Activated CD4-positive, alpha-beta T cell treated with anti-CD3 and anti-CD28 coated beads, Interleukin-2, amount 50 U/mL, for 1 hour (primary cell): ENCODE data around the gene MEGF11.
"Not testable (repeated sequence)": the region's sequence is repeated elsewhere in the genome, so short reads cannot be mapped to it uniquely, and the experiment has no call there.

Experiments used
- DNase-seq: peaks from one replicate; pipeline ENCODE4 v3.0.0-alpha.2; 2020

The MEGF11 gene

DNA sequence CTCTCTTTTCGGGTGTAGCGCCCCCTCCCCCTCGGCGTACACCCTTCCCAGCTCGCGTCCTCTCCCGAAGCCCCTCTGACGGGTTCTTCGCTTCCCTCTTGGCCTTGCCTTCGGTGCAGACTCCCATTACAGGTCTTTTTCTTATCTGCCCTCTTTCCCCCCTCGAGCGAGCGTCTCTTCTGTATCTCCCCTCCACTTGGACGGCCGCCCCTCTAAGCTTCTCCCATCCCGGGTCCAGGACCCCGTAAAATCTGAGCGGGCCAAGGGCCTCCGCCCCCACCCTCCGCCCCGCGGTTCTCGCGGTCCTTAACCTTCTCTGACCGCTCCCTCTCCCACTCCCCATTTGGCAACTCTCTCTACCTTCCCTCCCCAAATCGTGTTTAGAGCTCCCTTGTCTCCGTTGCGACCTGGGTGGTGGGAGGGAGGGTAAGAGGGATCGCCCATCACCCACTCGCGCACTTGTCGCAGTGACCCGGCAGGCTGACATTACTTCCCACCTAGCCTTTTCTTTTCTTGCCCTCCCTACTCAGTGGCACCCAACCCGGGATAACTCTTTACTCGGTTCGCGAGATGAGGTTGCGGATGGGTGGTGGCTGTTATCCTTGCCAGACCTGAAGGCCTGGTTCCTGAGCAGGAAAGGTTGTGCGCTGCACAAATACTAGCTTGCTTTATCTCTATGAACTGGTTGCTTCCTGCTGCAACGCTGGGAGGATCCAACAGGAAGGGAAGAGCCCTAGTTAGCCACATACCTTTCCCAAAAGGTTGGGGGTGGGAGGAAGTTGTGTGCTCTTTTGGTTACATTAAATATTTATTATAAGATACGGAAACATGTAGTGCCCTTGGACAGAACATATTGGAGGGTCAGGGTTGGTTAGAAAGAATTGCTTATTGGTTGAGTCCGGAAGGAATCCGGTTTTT lies 383.3 kb downstream of the MEGF11 start:
- DNase-seq, result no peak

DNA sequence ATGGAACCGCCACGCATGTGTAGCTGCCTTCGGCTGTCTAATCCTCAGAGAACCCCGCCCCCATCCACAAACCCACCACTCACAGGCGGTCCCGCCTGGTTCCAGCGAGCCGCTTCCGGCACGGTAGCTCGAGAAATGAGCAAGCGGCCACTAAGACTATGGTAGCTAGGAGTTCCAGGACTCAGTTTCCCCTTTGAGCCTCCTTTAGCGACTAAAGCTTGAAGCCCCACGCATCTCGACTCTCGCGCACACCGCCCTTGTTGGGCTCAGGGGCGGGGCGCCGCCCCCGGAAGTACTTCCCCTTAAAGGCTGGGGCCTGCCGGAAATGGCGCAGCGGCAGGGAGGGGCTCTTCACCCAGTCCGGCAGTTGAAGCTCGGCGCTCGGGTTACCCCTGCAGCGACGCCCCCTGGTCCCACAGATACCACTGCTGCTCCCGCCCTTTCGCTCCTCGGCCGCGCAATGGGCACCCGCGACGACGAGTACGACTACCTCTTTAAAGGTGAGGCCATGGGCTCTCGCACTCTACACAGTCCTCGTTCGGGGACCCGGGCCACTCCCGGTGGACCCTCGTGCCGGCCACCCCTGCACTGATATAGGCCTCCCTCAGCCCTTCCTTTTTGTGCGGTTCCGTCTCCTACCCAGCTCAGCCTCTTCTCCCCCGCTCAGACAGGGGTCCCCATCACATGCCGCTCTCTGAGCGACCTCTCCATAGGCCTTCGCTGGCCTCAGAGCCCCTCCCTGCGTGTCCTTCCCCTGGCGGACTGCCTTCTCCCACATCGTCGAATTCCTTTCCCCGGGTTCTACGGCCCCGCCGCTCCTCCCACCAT lies 384.2 kb downstream of the MEGF11 start, which contains the start of gene RAB11A:
Gene RAB11A, plus strand, starts transcription at position 366 of the 828 bp plus-strand sequence. Its CDS starts 95 bp downstream, at position 461.
- peak; percentile 93 for DNase-seq

DNA sequence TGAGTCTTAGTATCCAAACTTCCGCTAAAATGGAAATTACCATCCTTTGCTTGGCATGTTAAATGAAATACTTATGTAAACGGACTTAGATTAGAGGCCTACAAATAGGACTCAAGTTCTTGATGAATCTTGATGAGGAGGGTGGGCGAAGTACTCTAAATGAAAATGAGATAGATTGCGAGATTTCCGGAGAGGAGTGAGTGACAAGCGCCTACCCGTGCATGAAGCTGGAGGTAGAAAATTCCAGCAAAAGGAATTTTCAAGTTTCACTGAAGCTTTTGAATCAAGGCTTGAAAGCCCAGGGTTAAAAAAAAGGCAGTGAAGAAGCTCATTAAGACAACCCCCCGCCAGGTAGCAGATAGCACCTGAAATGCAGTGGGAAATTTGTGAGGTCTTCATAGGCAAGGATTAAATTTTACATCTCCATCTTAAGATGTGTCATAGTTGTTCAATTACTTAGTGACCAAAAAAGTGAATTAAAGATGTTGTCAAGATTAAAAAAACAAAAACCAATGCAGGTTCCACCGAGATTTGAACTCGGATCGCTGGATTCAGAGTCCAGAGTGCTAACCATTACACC lies 384.9 kb downstream of the MEGF11 start:
- no peak for DNase-seq

DNA sequence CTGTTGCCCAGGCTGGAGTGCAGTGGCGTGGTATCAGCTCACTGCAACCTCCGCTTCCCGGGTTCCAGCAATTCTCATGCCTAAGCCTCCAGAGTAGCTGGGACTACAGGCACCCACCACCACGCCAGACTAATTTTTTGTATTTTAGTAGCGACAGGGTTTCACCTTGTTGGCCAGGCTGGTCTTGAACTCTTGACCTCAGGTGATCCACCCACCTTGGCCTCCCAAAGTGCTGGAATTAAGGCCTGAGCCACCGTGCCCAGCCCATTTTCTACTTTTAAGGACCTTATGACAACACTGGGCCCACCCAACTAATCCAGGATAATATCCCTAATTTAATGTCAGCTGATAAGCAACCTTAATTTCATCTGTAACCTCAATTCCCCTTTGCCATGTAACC lies 385.6 kb downstream of the MEGF11 start:
- DNase-seq, result not testable (repeated sequence)

DNA sequence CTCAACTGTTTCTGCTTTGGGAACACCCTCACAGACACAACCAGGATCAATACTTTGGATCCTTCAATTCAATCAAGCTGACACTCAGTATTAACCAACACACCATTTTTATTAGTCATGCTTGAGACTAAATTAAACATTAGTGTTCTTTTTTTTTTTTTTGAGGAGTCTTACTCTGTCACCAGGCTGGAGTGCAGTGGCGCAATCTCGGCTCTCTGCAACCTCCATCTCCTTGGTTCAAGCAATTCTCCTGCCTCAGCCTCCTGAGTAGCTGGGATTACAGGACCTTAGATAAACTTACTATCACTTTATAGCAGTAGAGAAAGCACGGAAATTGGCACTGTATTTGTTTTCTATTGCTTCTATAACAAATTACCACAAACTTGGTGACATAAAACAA lies 386.3 kb downstream of the MEGF11 start:
- no peak for DNase-seq

DNA sequence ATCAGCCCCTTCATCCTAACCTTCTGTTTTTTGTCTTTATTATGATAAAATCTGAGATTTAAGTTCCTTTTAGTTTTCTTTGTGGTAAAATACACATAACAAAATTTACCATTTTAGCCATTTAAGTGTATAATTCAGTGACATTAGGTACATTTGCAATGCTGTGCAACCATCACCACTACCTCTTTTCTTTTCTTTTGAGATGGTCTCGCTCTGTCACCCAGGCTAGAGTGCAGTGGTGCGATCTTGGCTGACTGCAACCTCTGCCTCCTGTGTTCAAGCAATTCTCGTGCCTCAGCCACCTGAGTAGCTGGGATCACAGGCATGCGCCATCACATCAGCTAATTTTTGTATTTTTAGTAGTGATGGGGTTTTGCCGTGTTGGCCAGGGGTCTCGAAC lies 390.4 kb downstream of the MEGF11 start:
- no peak for DNase-seq

DNA sequence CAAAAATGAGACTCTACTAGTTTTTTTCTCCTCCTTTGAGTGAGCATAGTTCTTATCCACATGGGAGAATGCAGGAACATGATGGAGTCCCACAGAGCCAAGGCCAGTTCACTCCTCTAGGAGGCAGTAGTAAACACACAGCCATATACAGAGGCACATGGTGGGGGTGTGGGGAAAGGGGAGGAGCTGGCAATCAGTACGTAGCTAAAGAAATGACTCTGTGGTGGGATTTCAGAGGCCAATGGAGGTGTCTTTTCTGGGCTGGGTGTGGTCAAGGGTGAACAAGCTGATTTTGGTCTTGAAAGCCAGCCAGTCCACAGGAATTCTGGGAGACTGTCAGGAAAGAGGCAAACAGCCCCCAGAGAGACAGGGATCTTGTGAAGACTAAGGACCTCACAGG lies 390.9 kb downstream of the MEGF11 start:
- peak; percentile 41 for DNase-seq

DNA sequence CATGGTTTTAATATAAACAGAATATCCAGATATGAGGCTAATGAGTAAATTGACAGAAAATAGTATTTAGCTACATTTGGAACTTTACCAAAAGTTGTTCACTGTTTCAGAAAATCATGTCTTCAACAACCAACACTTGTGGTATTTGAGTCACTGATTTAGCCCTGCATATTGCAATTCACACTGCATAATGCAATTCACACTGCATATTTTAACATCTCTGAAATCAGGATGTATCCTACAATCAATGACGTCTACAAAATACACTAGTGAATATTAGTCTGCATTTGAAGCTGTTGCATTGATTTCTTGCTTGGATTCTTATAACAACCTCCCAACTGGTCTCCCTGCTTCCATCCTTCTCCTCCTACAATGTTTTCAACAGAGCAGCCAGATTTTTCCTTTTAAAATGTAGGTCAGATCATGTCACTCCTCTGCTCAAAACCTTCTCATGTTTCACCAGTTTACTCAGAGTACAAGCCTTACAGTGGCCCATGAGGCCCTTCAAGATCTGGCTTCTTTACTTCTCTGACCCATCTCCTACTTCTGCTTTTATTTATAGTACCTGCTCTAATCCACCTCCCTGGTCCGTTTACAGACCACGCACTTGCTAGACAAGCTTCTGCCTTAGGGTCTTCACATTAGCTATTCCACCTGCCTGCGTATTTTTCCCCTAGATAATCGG lies 395.7 kb downstream of the MEGF11 start:
- no peak for DNase-seq

DNA sequence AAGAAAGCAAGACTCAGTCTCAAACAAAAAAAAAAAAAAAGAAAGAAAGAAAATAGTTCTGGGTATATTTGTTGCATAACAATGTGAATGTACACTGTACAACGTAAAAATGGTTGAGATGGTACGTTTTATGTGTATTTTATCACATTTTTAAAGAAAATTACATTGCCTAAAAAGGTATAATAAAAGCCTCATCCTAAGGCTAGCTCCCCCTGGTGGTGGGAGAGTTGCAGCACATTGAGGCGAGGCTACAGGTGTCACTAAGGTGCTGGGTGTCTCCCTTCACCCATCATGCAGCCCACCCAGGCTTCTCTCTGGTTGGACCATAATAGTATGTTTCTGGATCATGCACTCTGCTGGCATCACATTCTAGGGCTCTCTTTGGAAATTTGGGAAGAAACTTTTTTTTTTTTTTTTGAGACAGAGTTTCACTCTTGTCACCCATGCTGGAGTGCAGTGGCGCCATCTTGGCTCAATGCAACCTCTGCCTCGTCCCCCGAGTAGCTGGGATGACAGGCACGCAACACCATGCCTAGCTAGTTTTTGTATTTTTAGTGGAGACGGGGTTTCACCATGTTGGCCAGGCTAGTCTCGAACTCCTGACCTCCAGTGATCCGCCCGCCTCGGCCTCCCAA lies 396.6 kb downstream of the MEGF11 start:
- DNase-seq, result peak; percentile 82

DNA sequence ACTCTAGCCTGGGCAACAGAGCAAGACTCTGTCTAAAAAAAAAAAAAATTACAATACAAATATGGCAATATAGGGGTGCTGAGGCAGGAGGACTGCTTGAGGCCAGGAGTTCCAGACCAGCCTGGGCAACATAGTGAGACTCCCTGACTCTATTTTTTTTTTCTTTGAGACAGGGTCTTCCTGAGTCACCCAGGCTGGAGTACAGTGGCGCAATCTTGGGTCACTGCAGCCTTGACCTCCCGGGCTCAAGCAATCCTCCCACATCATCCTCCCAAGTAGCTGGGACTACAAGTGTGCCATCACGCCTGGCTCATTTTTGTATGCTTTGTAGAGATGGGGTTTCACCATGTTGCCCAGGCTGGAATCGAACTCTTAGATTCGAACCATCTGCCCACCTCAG lies 401.6 kb downstream of the MEGF11 start:
- DNase-seq, result no peak

DNA sequence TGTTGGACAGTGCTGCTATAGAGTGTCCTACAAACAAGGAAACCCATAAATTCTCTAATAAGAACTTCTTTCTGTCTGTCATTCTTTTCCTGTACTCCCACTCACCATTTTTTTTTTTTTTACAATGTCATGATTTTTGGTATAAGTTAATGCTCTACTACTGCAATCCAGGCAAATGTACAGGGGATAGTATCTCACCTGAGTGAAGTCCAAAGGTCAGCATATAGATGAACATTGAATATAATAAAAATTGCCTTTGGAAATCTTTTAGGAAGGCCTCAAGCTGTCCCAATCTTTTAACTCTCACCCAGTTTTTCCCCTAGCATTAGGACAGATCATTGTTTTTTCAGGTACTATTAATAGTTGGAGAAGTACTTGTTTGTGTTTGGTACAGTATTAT lies 405.6 kb downstream of the MEGF11 start:
- no peak for DNase-seq

DNA sequence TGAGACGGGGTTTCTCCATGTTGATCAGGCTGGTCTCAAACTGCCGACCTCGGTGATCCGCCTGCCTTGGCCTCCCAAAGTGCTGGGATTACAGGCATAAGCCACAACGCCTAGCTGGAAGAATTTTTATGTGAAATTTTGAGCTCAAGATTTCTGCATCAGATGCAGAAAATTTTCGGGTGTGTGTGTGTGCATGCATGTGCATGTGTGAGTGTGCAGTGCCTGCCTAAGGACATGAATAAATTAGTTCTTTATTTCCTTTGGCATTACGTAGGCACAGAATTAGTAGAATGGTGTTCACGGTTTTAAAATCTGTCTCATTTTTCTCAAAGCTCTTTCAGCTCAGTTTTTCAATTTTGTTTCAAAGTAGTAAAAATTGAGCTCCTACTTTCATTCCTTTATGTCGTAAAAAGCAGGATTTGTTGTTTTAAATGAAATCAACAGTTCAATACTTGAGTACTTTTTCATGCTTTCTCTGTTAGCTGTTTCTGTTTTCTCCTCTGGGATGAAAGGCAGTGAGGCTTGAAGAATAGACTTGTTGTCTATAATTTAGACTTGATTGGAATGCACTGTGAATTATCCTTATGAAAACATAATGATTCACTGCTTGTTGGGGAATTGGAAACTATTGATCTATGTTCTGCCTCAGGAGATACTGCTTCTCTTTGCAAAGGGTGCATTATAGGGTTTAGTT lies 407.6 kb downstream of the MEGF11 start:
- DNase-seq, result no peak
